ENCODE data around the gene C7orf57. TPM values are rescaled to one million over a fixed set of nuclear protein-coding genes. Genes with fewer than 3 reads are reported as not detected.

The C7orf57 gene
- total and polyA plus RNA-seq, 2 donors (not counting 3 experiments of a cell fraction or from before 2014, with no cell fraction given): not detected

GRCh38 chr7:48101968-48102367 is 66.6 kb downstream of the C7orf57 start:
- DNase-seq (ENCODE audit: low read depth, low spot score) (no peak), FAIRE-seq (no peak)
- Histone ChIP-seq H4K20me1 (replicated peaks; ENCODE audit: control insufficient read depth, extremely low read depth, insufficient read depth, low read length) (no peaks in the 10 kb centered on the region), H3K4me1 (ENCODE audit: control insufficient read depth, extremely low read depth, insufficient read depth, low read length) (peaks cover 13% of the 10 kb centered on the region), H3K79me2 (ENCODE audit: control insufficient read depth, insufficient read depth, low read length) (peaks cover 34% of the 10 kb centered on the region), H3K36me3 (ENCODE audit: control insufficient read depth in 2 of 2, extremely low read depth in 1 of 2, insufficient read depth in 2 of 2, low read length in 2 of 2) (peaks cover 40 to 43% of the 10 kb centered on the region in 2 experiments), H3K9me3 (replicated peaks; ENCODE audit: control insufficient read depth, insufficient read depth, low read length) (no peaks in the 10 kb centered on the region), H3K9me1 (replicated peaks; ENCODE audit: control insufficient read depth, extremely low read depth, insufficient read depth, low read length) (no peaks in the 10 kb centered on the region), H3K4me3 (replicated peaks in 1 of 3; ENCODE audit: insufficient read depth in 1 of 3, low read depth in 1 of 3, low read length in 3 of 3) (no peak overlapping the region), H3K27ac (ENCODE audit: insufficient read depth, low read depth, low read length) (no peak overlapping the region), H3K9ac (replicated peaks; ENCODE audit: extremely low read depth, insufficient read depth, low read length) (no peak overlapping the region), H3K4me2 (ENCODE audit: insufficient read depth, low read length) (no peak overlapping the region), H2AFZ (ENCODE audit: low read depth, low read length) (no peak overlapping the region), H3K27me3 (ENCODE audit: control insufficient read depth in 2 of 2, insufficient read depth in 2 of 2, low read length in 2 of 2) (no peaks in the 10 kb centered on the region)
- ChIA-PET POLR2A (no interaction called here), CTCF (interaction anchor here (0.8 to 4.6 kb wide), 3 partner anchors 8 to 157 kb away, joined by 3 to 27 read pairs (median 5); no protein-coding TSS in a partner anchor)
- no TSS peak for BruUV-seq (replicated peaks)
- dilution Hi-C loops (cut with MboI; ENCODE audit: extremely low pct_ligation_motif_present, low sequenced_read_pairs) (no loop called here), intact Hi-C loops (cut with micrococcal nuclease) (no loop called here)
- TF ChIP-seq POLR2A (IDR thresholded peaks at IDR 0.05; ENCODE audit: low read depth, low read length) (no peak), GATA2 (IDR thresholded peaks at IDR 0.05; ENCODE audit: insufficient read depth, insufficient read length, low read depth, low read length) (no peak), JUN (IDR thresholded peaks at IDR 0.05; ENCODE audit: borderline replicate concordance, insufficient read depth, insufficient read length, low read depth) (no peak), FOS (IDR thresholded peaks at IDR 0.05; ENCODE audit: borderline replicate concordance, insufficient read depth, low read length) (no peak), CTCF (IDR thresholded peaks at IDR 0.05; ENCODE audit: extremely low read depth in 1 of 2, insufficient read depth in 1 of 2, low read depth in 1 of 2, low read length in 2 of 2) (peak; percentile 38 to 43), POLR2AphosphoS5 (IDR thresholded peaks at IDR 0.05; ENCODE audit: insufficient read depth, low read depth, low read length) (no peak)

GRCh38 chr7:48102530-48102929 is 67.2 kb downstream of the C7orf57 start:
- Histone ChIP-seq H4K20me1 (replicated peaks; ENCODE audit: control insufficient read depth, extremely low read depth, insufficient read depth, low read length) (no peaks in the 10 kb centered on the region), H3K36me3 (ENCODE audit: control insufficient read depth in 2 of 2, extremely low read depth in 1 of 2, insufficient read depth in 2 of 2, low read length in 2 of 2) (peaks cover 45 to 46% of the 10 kb centered on the region in 2 experiments), H3K9me1 (replicated peaks; ENCODE audit: control insufficient read depth, extremely low read depth, insufficient read depth, low read length) (no peaks in the 10 kb centered on the region), H3K4me1 (ENCODE audit: control insufficient read depth, extremely low read depth, insufficient read depth, low read length) (peaks cover 7% of the 10 kb centered on the region), H2AFZ (ENCODE audit: low read depth, low read length) (no peak overlapping the region), H3K4me3 (replicated peaks in 1 of 3; ENCODE audit: insufficient read depth in 1 of 3, low read depth in 1 of 3, low read length in 3 of 3) (no peak overlapping the region), H3K27me3 (ENCODE audit: control insufficient read depth in 2 of 2, insufficient read depth in 2 of 2, low read length in 2 of 2) (no peaks in the 10 kb centered on the region), H3K9ac (replicated peaks; ENCODE audit: extremely low read depth, insufficient read depth, low read length) (no peak overlapping the region), H3K4me2 (ENCODE audit: insufficient read depth, low read length) (no peak overlapping the region), H3K79me2 (ENCODE audit: control insufficient read depth, insufficient read depth, low read length) (peaks cover 34% of the 10 kb centered on the region), H3K9me3 (replicated peaks; ENCODE audit: control insufficient read depth, insufficient read depth, low read length) (no peaks in the 10 kb centered on the region), H3K27ac (ENCODE audit: insufficient read depth, low read depth, low read length) (no peak overlapping the region)
- no peak for FAIRE-seq
- POLR2A ChIA-PET: no interaction called here
- CTCF ChIA-PET: interaction anchor here (0.8 to 4.6 kb wide), 5 partner anchors 8 to 158 kb away, joined by 3 to 27 read pairs (median 4); no protein-coding TSS in a partner anchor
- intact Hi-C loops (cut with micrococcal nuclease): no loop called here
- dilution Hi-C loops (cut with MboI; ENCODE audit: extremely low pct_ligation_motif_present, low sequenced_read_pairs): no loop called here
- no peak for TF ChIP-seq JUN (IDR thresholded peaks at IDR 0.05; ENCODE audit: borderline replicate concordance, insufficient read depth, insufficient read length, low read depth)
- TF ChIP-seq CTCF (IDR thresholded peaks at IDR 0.05; ENCODE audit: extremely low read depth in 1 of 2, insufficient read depth in 1 of 2, low read depth in 1 of 2, low read length in 2 of 2): no peak
- no peak for TF ChIP-seq GATA2 (IDR thresholded peaks at IDR 0.05; ENCODE audit: insufficient read depth, insufficient read length, low read depth, low read length)
- no peak for TF ChIP-seq FOS (IDR thresholded peaks at IDR 0.05; ENCODE audit: borderline replicate concordance, insufficient read depth, low read length)
- no peak for TF ChIP-seq MYC (IDR thresholded peaks at IDR 0.05; ENCODE audit: low read depth, low read length)
- TF ChIP-seq POLR2AphosphoS5 (IDR thresholded peaks at IDR 0.05; ENCODE audit: insufficient read depth, low read depth, low read length): no peak
- no peak for TF ChIP-seq POLR2A (IDR thresholded peaks at IDR 0.05; ENCODE audit: low read depth, low read length)
- no peak for TF ChIP-seq MAX (IDR thresholded peaks at IDR 0.05; ENCODE audit: insufficient read depth, insufficient read length)
- no peak for TF ChIP-seq EZH2 (IDR thresholded peaks at IDR 0.05; ENCODE audit: borderline replicate concordance, low read depth, low read length, severe bottlenecking)
- no peak for DNase-seq (ENCODE audit: low read depth, low spot score)
- BruUV-seq (replicated peaks): no TSS peak
